ENCODE data around the gene SEMA5B.

Gene SEMA5B

GRCh38 chr3:123021996-123022510, 5.5 kb downstream of the SEMA5B start:
- TF ChIP-seq POLR2AphosphoS5 (IDR thresholded peaks at IDR 0.05; ENCODE audit: low read depth, low read length) (no peak), SIN3A (IDR thresholded peaks at IDR 0.05; ENCODE audit: borderline replicate concordance, insufficient read depth, low read length) (no peak), TAF1 (IDR thresholded peaks at IDR 0.05; ENCODE audit: borderline replicate concordance, insufficient read depth, low read length) (no peak), REST (IDR thresholded peaks at IDR 0.05; ENCODE audit: insufficient read depth in 1 of 2, low read depth in 2 of 2, low read length in 2 of 2) (no peak), FOXP2 (optimal IDR thresholded peaks at IDR 0.05; ENCODE audit: borderline replicate concordance, extremely low read depth, extremely low read length, insufficient read depth) (no peak)

DNA sequence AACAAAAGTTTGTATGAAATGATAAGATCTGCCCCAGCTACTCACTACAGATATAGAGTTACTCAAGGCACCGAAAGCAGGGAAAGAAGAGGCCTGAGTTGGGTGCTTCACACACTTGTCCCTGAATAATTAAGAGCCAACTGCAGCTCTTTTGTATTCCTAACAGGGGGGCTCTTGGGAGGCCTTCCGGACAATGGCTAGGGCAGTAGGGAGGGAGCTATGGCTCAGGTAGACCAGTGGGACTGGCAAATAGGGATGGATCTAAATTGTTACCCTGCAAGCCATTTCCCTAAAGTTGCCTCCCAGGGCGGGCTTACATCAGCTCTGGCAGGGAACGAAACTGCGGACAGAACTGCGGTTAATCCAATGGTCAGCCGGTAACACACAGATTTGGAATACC, 6.2 kb downstream of the SEMA5B start:
- TF ChIP-seq POLR2AphosphoS5 (IDR thresholded peaks at IDR 0.05; ENCODE audit: low read depth, low read length) = no peak
- TF ChIP-seq FOXP2 (optimal IDR thresholded peaks at IDR 0.05; ENCODE audit: borderline replicate concordance, extremely low read depth, extremely low read length, insufficient read depth) = no peak
- TF ChIP-seq TAF1 (IDR thresholded peaks at IDR 0.05; ENCODE audit: borderline replicate concordance, insufficient read depth, low read length) = no peak
- no peak for TF ChIP-seq REST (IDR thresholded peaks at IDR 0.05; ENCODE audit: insufficient read depth in 1 of 2, low read depth in 2 of 2, low read length in 2 of 2)
- no peak for TF ChIP-seq SIN3A (IDR thresholded peaks at IDR 0.05; ENCODE audit: borderline replicate concordance, insufficient read depth, low read length)

DNA sequence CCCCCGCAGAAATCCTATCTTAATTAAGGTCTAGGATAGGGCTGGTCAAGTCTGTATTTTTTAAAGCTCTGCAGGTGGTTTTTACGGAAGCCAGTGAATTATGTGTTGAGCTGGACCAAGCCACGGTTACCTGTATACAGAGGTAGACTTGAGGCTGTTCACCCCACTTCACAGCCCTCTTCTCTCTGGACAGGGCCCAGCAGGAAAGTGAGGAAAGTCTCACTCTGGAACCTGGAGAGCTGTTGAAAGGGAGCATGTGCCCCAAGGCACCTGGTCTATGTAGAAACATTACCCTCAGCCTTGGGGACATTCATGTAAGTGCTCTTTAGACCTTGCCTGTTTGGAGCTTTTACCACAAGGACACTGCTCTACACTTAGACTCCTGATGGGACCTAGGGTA, 6.9 kb downstream of the SEMA5B start:
- TF ChIP-seq SIN3A (IDR thresholded peaks at IDR 0.05; ENCODE audit: borderline replicate concordance, insufficient read depth, low read length) = no peak

DNA sequence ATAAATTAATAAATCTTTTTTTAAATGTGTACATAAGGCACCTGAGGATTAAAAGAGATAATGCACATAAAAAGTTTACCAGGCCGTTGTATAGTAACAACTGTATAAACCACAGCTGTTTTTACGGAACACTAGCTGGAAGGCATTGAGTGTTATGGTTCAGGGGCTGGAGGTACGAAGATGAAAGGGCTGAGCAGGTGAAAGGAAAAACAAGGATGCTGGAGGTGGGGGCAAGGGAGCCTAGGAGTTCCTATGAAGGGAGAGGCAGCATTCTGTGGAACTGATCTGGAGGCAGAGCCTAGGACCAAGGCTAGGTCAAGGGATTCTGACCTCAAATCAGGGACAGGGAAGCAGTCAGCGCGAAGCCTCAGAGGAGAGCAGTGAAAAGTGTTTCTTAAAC, 8.0 kb downstream of the SEMA5B start:
- TF ChIP-seq REST (IDR thresholded peaks at IDR 0.05; ENCODE audit: insufficient read depth in 1 of 2, low read depth in 2 of 2, low read length in 2 of 2) = no peak
- no peak for TF ChIP-seq POLR2AphosphoS5 (IDR thresholded peaks at IDR 0.05; ENCODE audit: low read depth, low read length)
- no peak for TF ChIP-seq TAF1 (IDR thresholded peaks at IDR 0.05; ENCODE audit: borderline replicate concordance, insufficient read depth, low read length)
- TF ChIP-seq SIN3A (IDR thresholded peaks at IDR 0.05; ENCODE audit: borderline replicate concordance, insufficient read depth, low read length) = no peak
- no peak for TF ChIP-seq FOXP2 (optimal IDR thresholded peaks at IDR 0.05; ENCODE audit: borderline replicate concordance, extremely low read depth, extremely low read length, insufficient read depth)

DNA sequence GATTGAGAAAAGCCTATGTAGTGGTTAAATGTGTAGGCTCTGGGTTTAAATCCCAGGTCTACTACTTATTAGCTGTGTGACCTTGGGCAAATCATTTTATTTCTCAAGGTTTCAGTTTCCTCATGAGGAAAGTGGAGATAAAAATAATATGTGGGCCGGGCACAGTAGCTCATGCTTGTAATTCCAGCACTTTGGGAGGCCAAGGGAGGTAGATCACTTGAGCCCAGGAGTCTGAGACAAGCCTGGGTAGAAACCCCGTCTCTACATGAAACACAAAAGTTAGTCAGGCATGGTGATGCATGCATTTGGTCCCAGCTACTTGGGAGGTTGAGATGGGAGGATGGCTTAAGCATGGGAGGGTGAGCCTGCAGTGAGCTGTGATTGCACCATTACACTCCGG, 8.4 kb downstream of the SEMA5B start:
- TF ChIP-seq FOXP2 (optimal IDR thresholded peaks at IDR 0.05; ENCODE audit: borderline replicate concordance, extremely low read depth, extremely low read length, insufficient read depth) = no peak
- TF ChIP-seq POLR2AphosphoS5 (IDR thresholded peaks at IDR 0.05; ENCODE audit: low read depth, low read length) = no peak
- TF ChIP-seq SIN3A (IDR thresholded peaks at IDR 0.05; ENCODE audit: borderline replicate concordance, insufficient read depth, low read length) = no peak
- TF ChIP-seq TAF1 (IDR thresholded peaks at IDR 0.05; ENCODE audit: borderline replicate concordance, insufficient read depth, low read length) = no peak
- TF ChIP-seq REST (IDR thresholded peaks at IDR 0.05; ENCODE audit: insufficient read depth in 1 of 2, low read depth in 2 of 2, low read length in 2 of 2) = no peak

All from PFSK-1 (cell line).